HCT116 (cell line): Measurements from ENCODE around the gene SAMSN1. TPM values are rescaled to one million over a fixed set of nuclear protein-coding genes. Genes with fewer than 3 reads are reported as not detected.

Source experiments
- ATAC-seq: fragments of 200-7000 bp; cut with Tn5 transposase; 2 replicates; pipeline ENCODE4 v1.9.1; 2020; ENCODE audit warnings: mild to moderate bottlenecking, moderate library complexity
- BruUV-seq: library from RNA; stranded (reverse); fragments of 400-500 nt; replicated peaks from 2 replicates; lab custom pipeline; 2021; lab: Mats Ljungman, UMichigan
- CTCF ChIA-PET: fragments of 300-600 bp; sonication (Branson Sonifier 250); formaldehyde crosslinking; loops from one replicate; lab custom pipeline; 2021; ENCODE audit warnings: antibody characterized with exemption; lab: Charles Lee
- POLR2A ChIA-PET: fragments of 300-600, 350-600 bp; sonication (Branson Sonifier 250); formaldehyde crosslinking; loops from one replicate; lab custom pipeline; 2021; ENCODE audit warnings: antibody characterized with exemption; lab: Charles Lee
- RAD21 ChIA-PET, 2 experiments: fragments of 300-600 bp; sonication (Branson Sonifier 250); formaldehyde crosslinking; loops; one replicate each; lab custom pipeline; 2023; ENCODE audit warnings: low total read pairs in 2 of 2; ENCODE audit not compliant: uncharacterized antibody in 2 of 2, unreplicated experiment in 2 of 2, low non-redundant PET in 1 of 2; lab: Charles Lee
- DNase-seq: peaks from one replicate; pipeline ENCODE4 v3.0.0-alpha.2; 2010; ENCODE audit warnings: low read depth, low spot score
- H2AFZ ChIP-seq: fragments of 200-600 bp; shearing (Covaris generic), sonication (generic); 2 replicates; pipeline ENCODE4 v1.6.1; 2017; ENCODE audit warnings: low read depth, mixed run types, mixed read lengths, antibody characterized with exemption, low read length; ENCODE audit not compliant: poor library complexity, severe bottlenecking
- H3K27ac ChIP-seq: 2 replicates; pipeline ENCODE4 v1.5.1; 2012; ENCODE audit warnings: low read depth, low read length
- H3K27me3 ChIP-seq: fragments of 200-600 bp; sonication (generic); 2 replicates; pipeline ENCODE4 v1.6.1; 2016; ENCODE audit warnings: mixed run types, low read length, mixed read lengths; ENCODE audit not compliant: insufficient read depth
- H3K36me3 ChIP-seq, 2 experiments: fragments of 200-500 bp in 1 of 2; fragments of 200-600 bp in 1 of 2; sonication (Bioruptor generic) in 1 of 2; sonication (generic) in 1 of 2; 2 replicates each; pipeline versions ENCODE4 v1.5.1 to v1.6.1; 2014 to 2016; ENCODE audit warnings: low read length in 2 of 2, inconsistent platforms in 1 of 2, mixed read lengths in 1 of 2, mixed run types in 1 of 2; ENCODE audit not compliant: insufficient read depth in 2 of 2, control insufficient read depth in 1 of 2
- H3K4me1 ChIP-seq, 2 experiments: fragments of 200-600 bp in 1 of 2; sonication (generic) in 1 of 2; 2 replicates each; pipeline versions ENCODE4 v1.5.1 to v1.6.1; 2012 to 2017; ENCODE audit warnings: low read length in 2 of 2, inconsistent platforms in 1 of 2, mild to moderate bottlenecking in 1 of 2, mixed read lengths in 1 of 2, mixed run types in 1 of 2, moderate library complexity in 1 of 2; ENCODE audit not compliant: insufficient read depth in 2 of 2, control insufficient read depth in 1 of 2
- H3K4me2 ChIP-seq: fragments of 200-600 bp; sonication (generic); 2 replicates; pipeline ENCODE4 v1.6.1; 2017; ENCODE audit warnings: mixed run types, low read length, mixed read lengths
- H3K4me3 ChIP-seq, 2 experiments: fragments of 200-600 bp in 1 of 2; sonication (generic) in 1 of 2; replicated peaks in 1 of 2; 2 replicates each; pipeline ENCODE4 v1.5.1; 2011 to 2016; ENCODE audit warnings: low read length in 2 of 2, control low read depth in 1 of 2, low read depth in 1 of 2, mild to moderate bottlenecking in 1 of 2, mixed read lengths in 1 of 2, mixed run types in 1 of 2
- H3K79me2 ChIP-seq: fragments of 200-600 bp; sonication (generic); 2 replicates; pipeline ENCODE4 v1.6.1; 2017; ENCODE audit warnings: mild to moderate bottlenecking, mixed run types, low read length, moderate library complexity, mixed read lengths; ENCODE audit not compliant: insufficient read depth
- H3K9ac ChIP-seq: fragments of 200-600 bp; sonication (generic); 2 replicates; pipeline ENCODE4 v1.6.1; 2016; ENCODE audit warnings: low read length, mixed read lengths
- H3K9me2 ChIP-seq: fragments of 200-600 bp; sonication (generic), shearing (Covaris generic); 2 replicates; pipeline ENCODE4 v1.6.1; 2017; ENCODE audit warnings: mixed run types, mild to moderate bottlenecking, moderate library complexity; ENCODE audit not compliant: insufficient read depth
- H3K9me3 ChIP-seq, 2 experiments: fragments of 200-500 bp in 1 of 2; fragments of 200-600 bp in 1 of 2; sonication (Bioruptor generic) in 1 of 2; sonication (generic) in 1 of 2; 2 replicates each; pipeline ENCODE4 v1.6.1; 2014 to 2017; ENCODE audit warnings: low read length in 2 of 2, mixed read lengths in 2 of 2, inconsistent platforms in 1 of 2, low read depth in 1 of 2, mild to moderate bottlenecking in 1 of 2, mixed run types in 1 of 2, moderate library complexity in 1 of 2; ENCODE audit not compliant: control insufficient read depth in 1 of 2, insufficient read depth in 1 of 2
- H4K20me1 ChIP-seq: fragments of 200-600 bp; sonication (generic), shearing (Covaris generic); 2 replicates; pipeline ENCODE4 v1.6.1; 2017; ENCODE audit warnings: mixed run types, mild to moderate bottlenecking, moderate library complexity; ENCODE audit not compliant: insufficient read depth
- CBX3 ChIP-seq: IDR thresholded peaks from 2 replicates; pipeline ENCODE4 v1.6.1; 2012; ENCODE audit warnings: low read depth
- CEBPB ChIP-seq: IDR thresholded peaks from 2 replicates; pipeline ENCODE4 v1.6.1; 2012; ENCODE audit warnings: low read depth
- EGR1 ChIP-seq: IDR thresholded peaks from 2 replicates; pipeline ENCODE4 v1.6.1; 2012; ENCODE audit warnings: low read depth
- ELF1 ChIP-seq: IDR thresholded peaks from 2 replicates; pipeline ENCODE4 v1.6.1; 2012; ENCODE audit warnings: low read depth, borderline replicate concordance
- EZH2 ChIP-seq: fragments of 200-600 bp; sonication (generic); IDR thresholded peaks from 2 replicates; pipeline ENCODE4 v1.6.1; 2017; ENCODE audit warnings: antibody characterized with exemption, mixed run types
- FOSL1 ChIP-seq: IDR thresholded peaks from 2 replicates; pipeline ENCODE4 v1.6.1; 2012; ENCODE audit warnings: low read depth
- JUND ChIP-seq: IDR thresholded peaks from 2 replicates; pipeline ENCODE4 v1.6.1; 2012
- POLR2A ChIP-seq: IDR thresholded peaks from 2 replicates; pipeline ENCODE4 v1.7.0; 2011; ENCODE audit warnings: borderline replicate concordance; ENCODE audit not compliant: insufficient read depth, insufficient read length; ENCODE audit errors: extremely low read depth
- RAD21 ChIP-seq: IDR thresholded peaks from 2 replicates; pipeline ENCODE4 v1.6.1; 2012; ENCODE audit warnings: low read depth, mild to moderate bottlenecking
- SIN3A ChIP-seq: IDR thresholded peaks from 2 replicates; pipeline ENCODE4 v1.6.1; 2012; ENCODE audit warnings: low read depth
- SP1 ChIP-seq: IDR thresholded peaks from 2 replicates; pipeline ENCODE4 v1.6.1; 2012; ENCODE audit warnings: low read depth
- SRF ChIP-seq: IDR thresholded peaks from 2 replicates; pipeline ENCODE4 v1.6.1; 2012; ENCODE audit warnings: low read depth
- TCF7L2 ChIP-seq: IDR thresholded peaks from 2 replicates; pipeline ENCODE4 v1.7.0; 2011; ENCODE audit warnings: borderline replicate concordance, inconsistent platforms; ENCODE audit not compliant: insufficient read depth, insufficient read length; ENCODE audit errors: extremely low read depth
- YY1 ChIP-seq: IDR thresholded peaks from 2 replicates; pipeline ENCODE4 v1.6.1; 2011; ENCODE audit warnings: low read length, low read depth, moderate library complexity, mild to moderate bottlenecking; ENCODE audit not compliant: insufficient replicate concordance; ENCODE audit errors: extremely low read depth
- ZFX ChIP-seq: fragments of 450-650 bp; IDR thresholded peaks from 2 replicates; pipeline ENCODE4 v1.6.1; 2017
- ZNF274 ChIP-seq: fragments of 200-500 bp; sonication (Bioruptor generic); IDR thresholded peaks from 2 replicates; pipeline ENCODE4 v1.6.1; 2014; ENCODE audit warnings: mild to moderate bottlenecking, low read depth, low read length, inconsistent platforms
- intact Hi-C: fragments of 100-400 bp; cut with micrococcal nuclease; formaldehyde crosslinking; loops from 2 replicates; pipeline ENCODE4 v1.10.0; 2022
- total RNA-seq: library from RNA; stranded (reverse); gene quantifications from one replicate; pipeline ENCODE4 v1.2.1, GENCODE V29; 2021; ENCODE audit not compliant: unreplicated experiment
- TF ChIP-seq, protein P1 (sequence below): IDR thresholded peaks from 2 replicates; pipeline ENCODE4 v1.6.1; 2012
- TF ChIP-seq, protein P2 (sequence below): IDR thresholded peaks from 2 replicates; pipeline ENCODE4 v1.6.1; 2012
- TF ChIP-seq, protein P3 (sequence below): IDR thresholded peaks from 2 replicates; pipeline ENCODE4 v1.6.1; 2012; ENCODE audit warnings: low read depth
- TF ChIP-seq, protein P4 (sequence below), 3 experiments: fragments of 200-600 bp in 1 of 3; sonication (generic) in 1 of 3; IDR thresholded peaks in 2 of 3; conservative IDR thresholded peaks in 1 of 3; 2 replicates each; pipeline ENCODE4 v1.5.1; 2012 to 2017; ENCODE audit warnings: low read depth in 2 of 3, low read length in 2 of 3, antibody characterized with exemption in 1 of 3, borderline replicate concordance in 1 of 3, control low read depth in 1 of 3, mild to moderate bottlenecking in 1 of 3, mixed read lengths in 1 of 3, mixed run types in 1 of 3, moderate library complexity in 1 of 3; ENCODE audit not compliant: insufficient read depth in 1 of 3

SAMSN1 gene
- total RNA-seq, 1 experiment from 2014 or later: 0.57 TPM

DNA sequence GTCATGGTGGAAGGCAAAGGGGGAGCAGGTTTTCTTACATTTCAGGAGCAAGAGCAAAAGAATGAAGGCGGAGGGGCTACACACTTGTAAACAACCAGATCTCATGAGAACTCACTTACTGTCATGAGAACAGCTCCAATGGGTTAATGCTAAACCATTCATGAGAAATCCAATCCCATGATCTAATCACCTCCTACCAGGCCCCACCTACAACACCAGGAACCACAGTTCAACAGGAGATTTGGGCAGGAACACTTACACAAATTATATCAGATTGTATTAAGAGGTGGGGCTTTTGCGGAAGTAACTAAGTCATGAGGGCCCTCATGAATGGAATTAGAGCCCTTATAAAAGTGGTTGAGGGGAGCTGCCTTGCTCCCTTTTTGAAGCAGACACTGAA, 48.9 kb upstream of the SAMSN1 start:
- CTCF ChIA-PET: no interaction called here
- no peak overlapping the region for H2AFZ ChIP-seq
- H3K27ac ChIP-seq: no peak overlapping the region
- no peaks in the 10 kb centered on the region for H3K36me3 ChIP-seq
- H3K79me2 ChIP-seq: no peaks in the 10 kb centered on the region
- ATAC-seq: no peak
- no peak for DNase-seq
- no peaks in the 10 kb centered on the region for H3K9me2 ChIP-seq
- H3K4me3 ChIP-seq: no peak overlapping the region
- no peaks in the 10 kb centered on the region for H4K20me1 ChIP-seq
- intact Hi-C loops: no loop called here
- no peak for TF ChIP-seq JUND
- no peak for TF ChIP-seq YY1
- no peak for TF ChIP-seq POLR2A
- TF ChIP-seq ZNF274: no peak
- TF ChIP-seq SP1: no peak
- no peak for TF ChIP-seq TCF7L2
- TF ChIP-seq, protein P1, sequence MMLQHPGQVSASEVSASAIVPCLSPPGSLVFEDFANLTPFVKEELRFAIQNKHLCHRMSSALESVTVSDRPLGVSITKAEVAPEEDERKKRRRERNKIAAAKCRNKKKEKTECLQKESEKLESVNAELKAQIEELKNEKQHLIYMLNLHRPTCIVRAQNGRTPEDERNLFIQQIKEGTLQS: no peak
- no peak for TF ChIP-seq FOSL1
- TF ChIP-seq, protein P2, sequence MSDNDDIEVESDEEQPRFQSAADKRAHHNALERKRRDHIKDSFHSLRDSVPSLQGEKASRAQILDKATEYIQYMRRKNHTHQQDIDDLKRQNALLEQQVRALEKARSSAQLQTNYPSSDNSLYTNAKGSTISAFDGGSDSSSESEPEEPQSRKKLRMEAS: no peak
- TF ChIP-seq SIN3A: no peak
- TF ChIP-seq, protein P3, sequence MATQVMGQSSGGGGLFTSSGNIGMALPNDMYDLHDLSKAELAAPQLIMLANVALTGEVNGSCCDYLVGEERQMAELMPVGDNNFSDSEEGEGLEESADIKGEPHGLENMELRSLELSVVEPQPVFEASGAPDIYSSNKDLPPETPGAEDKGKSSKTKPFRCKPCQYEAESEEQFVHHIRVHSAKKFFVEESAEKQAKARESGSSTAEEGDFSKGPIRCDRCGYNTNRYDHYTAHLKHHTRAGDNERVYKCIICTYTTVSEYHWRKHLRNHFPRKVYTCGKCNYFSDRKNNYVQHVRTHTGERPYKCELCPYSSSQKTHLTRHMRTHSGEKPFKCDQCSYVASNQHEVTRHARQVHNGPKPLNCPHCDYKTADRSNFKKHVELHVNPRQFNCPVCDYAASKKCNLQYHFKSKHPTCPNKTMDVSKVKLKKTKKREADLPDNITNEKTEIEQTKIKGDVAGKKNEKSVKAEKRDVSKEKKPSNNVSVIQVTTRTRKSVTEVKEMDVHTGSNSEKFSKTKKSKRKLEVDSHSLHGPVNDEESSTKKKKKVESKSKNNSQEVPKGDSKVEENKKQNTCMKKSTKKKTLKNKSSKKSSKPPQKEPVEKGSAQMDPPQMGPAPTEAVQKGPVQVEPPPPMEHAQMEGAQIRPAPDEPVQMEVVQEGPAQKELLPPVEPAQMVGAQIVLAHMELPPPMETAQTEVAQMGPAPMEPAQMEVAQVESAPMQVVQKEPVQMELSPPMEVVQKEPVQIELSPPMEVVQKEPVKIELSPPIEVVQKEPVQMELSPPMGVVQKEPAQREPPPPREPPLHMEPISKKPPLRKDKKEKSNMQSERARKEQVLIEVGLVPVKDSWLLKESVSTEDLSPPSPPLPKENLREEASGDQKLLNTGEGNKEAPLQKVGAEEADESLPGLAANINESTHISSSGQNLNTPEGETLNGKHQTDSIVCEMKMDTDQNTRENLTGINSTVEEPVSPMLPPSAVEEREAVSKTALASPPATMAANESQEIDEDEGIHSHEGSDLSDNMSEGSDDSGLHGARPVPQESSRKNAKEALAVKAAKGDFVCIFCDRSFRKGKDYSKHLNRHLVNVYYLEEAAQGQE: no peak
- no peak for TF ChIP-seq SRF
- no peak for TF ChIP-seq ZFX
- TF ChIP-seq EZH2: no peak
- TF ChIP-seq CBX3: no peak
- TF ChIP-seq EGR1: no peak
- no peak for TF ChIP-seq CEBPB
- TF ChIP-seq, protein P4, sequence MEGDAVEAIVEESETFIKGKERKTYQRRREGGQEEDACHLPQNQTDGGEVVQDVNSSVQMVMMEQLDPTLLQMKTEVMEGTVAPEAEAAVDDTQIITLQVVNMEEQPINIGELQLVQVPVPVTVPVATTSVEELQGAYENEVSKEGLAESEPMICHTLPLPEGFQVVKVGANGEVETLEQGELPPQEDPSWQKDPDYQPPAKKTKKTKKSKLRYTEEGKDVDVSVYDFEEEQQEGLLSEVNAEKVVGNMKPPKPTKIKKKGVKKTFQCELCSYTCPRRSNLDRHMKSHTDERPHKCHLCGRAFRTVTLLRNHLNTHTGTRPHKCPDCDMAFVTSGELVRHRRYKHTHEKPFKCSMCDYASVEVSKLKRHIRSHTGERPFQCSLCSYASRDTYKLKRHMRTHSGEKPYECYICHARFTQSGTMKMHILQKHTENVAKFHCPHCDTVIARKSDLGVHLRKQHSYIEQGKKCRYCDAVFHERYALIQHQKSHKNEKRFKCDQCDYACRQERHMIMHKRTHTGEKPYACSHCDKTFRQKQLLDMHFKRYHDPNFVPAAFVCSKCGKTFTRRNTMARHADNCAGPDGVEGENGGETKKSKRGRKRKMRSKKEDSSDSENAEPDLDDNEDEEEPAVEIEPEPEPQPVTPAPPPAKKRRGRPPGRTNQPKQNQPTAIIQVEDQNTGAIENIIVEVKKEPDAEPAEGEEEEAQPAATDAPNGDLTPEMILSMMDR (IDR thresholded peaks at IDR 0.05 in 2 of 3, conservative IDR thresholded peaks at IDR 0.05 in 1 of 3; ENCODE audit: borderline replicate concordance in 1 of 3, insufficient read depth in 1 of 3, low read depth in 2 of 3, low read length in 2 of 3): no peak
- TF ChIP-seq ELF1: no peak
- no peak for TF ChIP-seq RAD21
- POLR2A ChIA-PET: no interaction called here
- H3K9me3 ChIP-seq: no peaks in the 10 kb centered on the region
- BruUV-seq: no TSS peak
- no peaks in the 10 kb centered on the region for H3K4me1 ChIP-seq
- no peak overlapping the region for H3K4me2 ChIP-seq
- RAD21 ChIA-PET: no interaction called here
- H3K9ac ChIP-seq: no peak overlapping the region
- no peaks in the 10 kb centered on the region for H3K27me3 ChIP-seq
